SU-DHL-6 (cell line): ENCODE data around the gene FNDC7.

ENCODE experiments used
- H2AFZ ChIP-seq: fragments of 200-600 bp; sonication (generic); 2 replicates; pipeline ENCODE4 v1.6.1; 2014; ENCODE audit warnings: low read depth, mild to moderate bottlenecking, moderate library complexity, mixed read lengths, antibody characterized with exemption, low read length; ENCODE audit not compliant: severe bottlenecking
- H3F3A ChIP-seq: fragments of 200-600 bp; shearing (Covaris generic); 2 replicates; pipeline ENCODE4 v1.6.0; 2016; ENCODE audit warnings: antibody characterized with exemption, mild to moderate bottlenecking; ENCODE audit not compliant: insufficient read depth
- H3K27ac ChIP-seq: fragments of 200-600 bp; sonication (generic); 2 replicates; pipeline ENCODE4 v1.5.1; 2016; ENCODE audit warnings: low read depth, mild to moderate bottlenecking, low read length, moderate library complexity, mixed read lengths
- H3K27me3 ChIP-seq: fragments of 200-600 bp; sonication (generic), shearing (Covaris generic); 2 replicates; pipeline ENCODE4 v1.6.0; 2014; ENCODE audit warnings: mild to moderate bottlenecking, low read length
- H3K36me3 ChIP-seq: fragments of 200-600 bp; sonication (generic); 2 replicates; pipeline ENCODE4 v1.6.1; 2014; ENCODE audit warnings: mild to moderate bottlenecking, low read length, mixed read lengths
- H3K4me2 ChIP-seq: fragments of 300-600, 200-600 bp; shearing (Covaris generic), sonication (generic); 2 replicates; pipeline ENCODE4 v1.6.0; 2014; ENCODE audit warnings: low read length, low read depth, mild to moderate bottlenecking; ENCODE audit not compliant: poor library complexity, severe bottlenecking
- H3K4me3 ChIP-seq: fragments of 200-600 bp; sonication (generic); 2 replicates; pipeline ENCODE4 v1.5.1; 2014; ENCODE audit warnings: antibody characterized with exemption, low read length, mild to moderate bottlenecking, mixed read lengths; ENCODE audit not compliant: insufficient read depth, poor library complexity, severe bottlenecking
- H3K79me2 ChIP-seq: fragments of 200-600 bp; sonication (generic); 2 replicates; pipeline ENCODE4 v1.6.1; 2014; ENCODE audit warnings: mild to moderate bottlenecking, low read length, moderate library complexity; ENCODE audit not compliant: insufficient read depth
- H3K9ac ChIP-seq: fragments of 200-600 bp; sonication (generic); 2 replicates; pipeline ENCODE4 v1.7.0; 2014; ENCODE audit warnings: mild to moderate bottlenecking, low read length
- H3K9me2 ChIP-seq: fragments of 200-600 bp; sonication (generic); replicated peaks from 2 replicates; pipeline ENCODE4 v1.6.1; 2014; ENCODE audit warnings: low read length; ENCODE audit not compliant: insufficient read depth
- H3K9me3 ChIP-seq: fragments of 200-600 bp; sonication (generic); 2 replicates; pipeline ENCODE4 v1.6.1; 2014; ENCODE audit warnings: low read length, mixed read lengths; ENCODE audit not compliant: insufficient read depth
- H4K20me1 ChIP-seq: fragments of 200-600 bp; sonication (generic); 2 replicates; pipeline ENCODE4 v1.6.1; 2014; ENCODE audit warnings: low read depth, mild to moderate bottlenecking, antibody characterized with exemption, low read length, moderate library complexity, mixed read lengths
- EZH2phosphoT487 ChIP-seq: fragments of 200-600 bp; sonication (generic), shearing (Covaris generic); conservative IDR thresholded peaks from 2 replicates; pipeline ENCODE4 v1.6.1; 2018; ENCODE audit warnings: mild to moderate bottlenecking, antibody characterized with exemption, low read length, moderate library complexity, mixed read lengths
- TF ChIP-seq, protein P1 (sequence below): fragments of 200-600 bp; sonication (generic); IDR thresholded peaks from one replicate; pipeline ENCODE4 v1.5.1; 2017; ENCODE audit warnings: antibody characterized with exemption, mild to moderate bottlenecking, low read length, moderate library complexity; ENCODE audit not compliant: insufficient read depth, poor library complexity, severe bottlenecking

The FNDC7 gene

DNA sequence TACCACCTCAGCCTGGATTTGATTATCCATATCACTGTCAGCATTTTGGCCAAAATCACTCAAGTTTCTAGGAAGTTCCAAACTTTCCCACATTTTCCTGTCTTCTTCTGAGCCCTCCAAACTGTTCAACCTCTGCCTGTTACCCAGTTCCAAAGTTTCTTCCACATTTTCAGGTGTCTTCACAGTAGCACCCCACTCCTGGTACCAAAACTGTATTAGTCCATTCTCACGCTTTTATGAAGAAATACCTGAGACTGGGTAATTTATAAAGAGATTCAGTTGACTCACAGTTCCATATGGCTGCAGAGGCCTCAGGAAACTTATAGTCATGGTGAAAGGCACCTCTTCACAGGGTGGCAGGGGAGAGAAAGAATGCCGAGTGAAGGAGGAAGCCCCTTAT lies 73.2 kb downstream of the FNDC7 start:
- Histone ChIP-seq H3K27me3 (no peaks in the 10 kb centered on the region), H4K20me1 (no peaks in the 10 kb centered on the region), H3K27ac (no peak overlapping the region), H2AFZ (no peak overlapping the region), H3K4me3 (no peak overlapping the region), H3K36me3 (peaks cover 35% of the 10 kb centered on the region), H3K9me3 (peaks cover 12% of the 10 kb centered on the region; the same call in 1 of the 2 replicates), H3F3A (no peaks in the 10 kb centered on the region), H3K9me2 (no peaks in the 10 kb centered on the region), H3K9ac (no peak overlapping the region), H3K79me2 (no peaks in the 10 kb centered on the region), H3K4me2 (no peak overlapping the region)
- TF ChIP-seq, protein P1, sequence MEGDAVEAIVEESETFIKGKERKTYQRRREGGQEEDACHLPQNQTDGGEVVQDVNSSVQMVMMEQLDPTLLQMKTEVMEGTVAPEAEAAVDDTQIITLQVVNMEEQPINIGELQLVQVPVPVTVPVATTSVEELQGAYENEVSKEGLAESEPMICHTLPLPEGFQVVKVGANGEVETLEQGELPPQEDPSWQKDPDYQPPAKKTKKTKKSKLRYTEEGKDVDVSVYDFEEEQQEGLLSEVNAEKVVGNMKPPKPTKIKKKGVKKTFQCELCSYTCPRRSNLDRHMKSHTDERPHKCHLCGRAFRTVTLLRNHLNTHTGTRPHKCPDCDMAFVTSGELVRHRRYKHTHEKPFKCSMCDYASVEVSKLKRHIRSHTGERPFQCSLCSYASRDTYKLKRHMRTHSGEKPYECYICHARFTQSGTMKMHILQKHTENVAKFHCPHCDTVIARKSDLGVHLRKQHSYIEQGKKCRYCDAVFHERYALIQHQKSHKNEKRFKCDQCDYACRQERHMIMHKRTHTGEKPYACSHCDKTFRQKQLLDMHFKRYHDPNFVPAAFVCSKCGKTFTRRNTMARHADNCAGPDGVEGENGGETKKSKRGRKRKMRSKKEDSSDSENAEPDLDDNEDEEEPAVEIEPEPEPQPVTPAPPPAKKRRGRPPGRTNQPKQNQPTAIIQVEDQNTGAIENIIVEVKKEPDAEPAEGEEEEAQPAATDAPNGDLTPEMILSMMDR, result no peak
- no peak for TF ChIP-seq EZH2phosphoT487

DNA sequence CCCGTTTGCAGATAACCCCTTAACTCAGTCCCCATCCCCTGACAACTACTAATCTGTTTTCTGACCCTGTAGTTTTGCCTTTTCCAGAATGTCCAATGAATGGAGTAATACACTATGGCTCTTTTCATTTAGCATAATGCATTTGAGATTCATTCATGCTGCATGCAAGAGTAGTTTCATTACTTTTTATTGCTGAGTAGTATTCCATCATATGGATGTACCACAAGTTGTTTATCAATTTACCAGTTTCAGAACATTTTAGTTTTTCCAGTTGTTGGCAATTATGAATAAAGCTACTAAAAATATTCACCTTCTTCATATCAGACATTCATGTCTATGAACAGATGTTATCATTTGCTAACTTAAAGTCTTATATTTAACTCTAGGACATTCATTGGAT lies 79.1 kb downstream of the FNDC7 start:
- Histone ChIP-seq H3K36me3 (peaks cover 24% of the 10 kb centered on the region), H3K79me2 (no peaks in the 10 kb centered on the region), H3F3A (no peaks in the 10 kb centered on the region), H3K4me3 (no peak overlapping the region), H3K27me3 (no peaks in the 10 kb centered on the region), H3K9ac (no peak overlapping the region), H3K4me2 (no peak overlapping the region), H2AFZ (no peak overlapping the region), H4K20me1 (no peaks in the 10 kb centered on the region), H3K9me2 (no peaks in the 10 kb centered on the region), H3K27ac (no peak overlapping the region), H3K9me3 (peaks cover 7% of the 10 kb centered on the region)
- TF ChIP-seq, protein P1, result no peak
- TF ChIP-seq EZH2phosphoT487, result no peak
